ENCODE results near the gene SCYGR7.

Gene SCYGR7, protein sequence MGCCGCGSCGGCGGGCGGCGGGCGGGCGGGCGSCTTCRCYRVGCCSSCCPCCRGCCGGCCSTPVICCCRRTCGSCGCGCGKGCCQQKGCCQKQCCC

DNA sequence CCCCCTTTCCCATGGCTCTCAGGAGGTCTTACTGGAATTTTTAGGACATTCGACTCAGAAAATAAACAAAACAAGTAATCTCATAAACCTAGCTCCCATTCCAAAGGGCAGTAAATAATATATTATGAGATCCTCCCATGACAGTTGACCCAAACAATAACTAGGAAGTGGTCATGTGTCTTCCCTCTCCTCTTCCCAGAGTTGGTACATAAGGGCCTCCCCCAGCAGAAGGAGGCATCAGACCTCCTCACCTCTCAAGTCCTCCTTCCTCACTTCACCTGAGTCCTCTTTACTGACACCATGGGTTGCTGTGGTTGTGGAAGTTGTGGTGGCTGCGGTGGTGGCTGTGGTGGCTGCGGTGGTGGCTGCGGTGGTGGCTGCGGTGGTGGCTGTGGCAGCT is at the start of gene SCYGR7:
Gene SCYGR7 (plus strand): TSS at position 301 of the 400 bp plus-strand sequence. CDS start 0 bp downstream, at position 301.
- no peak within 1 kb of the TSS for H3K4me3 Mint-ChIP-seq
- no peak within 1 kb of the TSS for H3K27ac Mint-ChIP-seq
- H3K36me3 Mint-ChIP-seq (ENCODE audit: low read depth): no peaks in the 10 kb centered on the region
- no peaks in the 10 kb centered on the region for H3K9me3 Mint-ChIP-seq
- no peaks in the 10 kb centered on the region for H3K4me1 Mint-ChIP-seq (ENCODE audit: low read depth)
- peaks cover 13% of the 10 kb centered on the region for H3K27me3 Mint-ChIP-seq

DNA sequence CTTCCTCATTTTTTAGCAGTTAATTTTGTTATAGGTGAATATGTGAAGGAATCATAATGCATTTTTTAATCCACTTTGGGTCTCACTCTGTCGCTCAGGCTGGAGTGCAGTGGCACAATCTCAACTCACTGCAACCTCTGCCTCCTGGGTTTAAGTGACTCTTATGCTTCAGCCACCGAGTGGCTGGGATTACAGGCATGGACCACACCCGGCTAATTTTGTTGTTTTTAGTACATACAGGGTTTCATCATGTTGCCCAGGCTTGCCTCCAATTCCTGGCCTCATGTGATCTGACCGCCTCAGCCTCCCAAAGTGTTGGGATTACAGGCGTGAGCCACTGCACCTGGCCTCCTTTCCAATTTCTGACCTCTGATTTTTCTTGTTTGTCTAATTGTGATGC is 43.9 kb upstream of the SCYGR7 start:
- Mint-ChIP-seq H3K36me3 (ENCODE audit: low read depth) (no peaks in the 10 kb centered on the region), H3K9me3 (no peaks in the 10 kb centered on the region), H3K4me1 (ENCODE audit: low read depth) (no peaks in the 10 kb centered on the region), H3K27me3 (peaks cover 17% of the 10 kb centered on the region), H3K27ac (no peak overlapping the region), H3K4me3 (no peak overlapping the region)

DNA sequence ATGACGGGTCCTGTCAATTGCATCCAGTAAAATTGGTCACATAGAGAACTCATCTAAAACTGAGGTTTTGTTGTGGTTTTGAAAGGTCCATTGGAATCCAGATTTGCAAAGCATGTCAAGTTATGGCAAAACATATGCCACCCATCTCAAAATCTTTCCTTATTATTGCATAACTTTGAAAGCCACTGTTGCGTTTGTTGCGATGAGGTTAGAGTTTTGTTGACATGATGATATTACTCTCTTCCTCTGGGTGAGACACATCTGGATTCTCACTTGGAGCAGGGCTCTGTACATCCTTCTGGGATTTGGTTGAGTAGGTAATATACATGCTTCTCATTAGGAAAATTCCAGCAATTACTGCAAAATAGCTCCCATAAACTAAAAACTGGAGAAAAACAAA is 40.9 kb upstream of the SCYGR7 start:
- H3K4me1 Mint-ChIP-seq (ENCODE audit: low read depth): no peaks in the 10 kb centered on the region
- H3K4me3 Mint-ChIP-seq: no peak overlapping the region
- no peaks in the 10 kb centered on the region for H3K36me3 Mint-ChIP-seq (ENCODE audit: low read depth)
- no peaks in the 10 kb centered on the region for H3K9me3 Mint-ChIP-seq
- peaks cover 30% of the 10 kb centered on the region for H3K27me3 Mint-ChIP-seq
- no peak overlapping the region for H3K27ac Mint-ChIP-seq

DNA sequence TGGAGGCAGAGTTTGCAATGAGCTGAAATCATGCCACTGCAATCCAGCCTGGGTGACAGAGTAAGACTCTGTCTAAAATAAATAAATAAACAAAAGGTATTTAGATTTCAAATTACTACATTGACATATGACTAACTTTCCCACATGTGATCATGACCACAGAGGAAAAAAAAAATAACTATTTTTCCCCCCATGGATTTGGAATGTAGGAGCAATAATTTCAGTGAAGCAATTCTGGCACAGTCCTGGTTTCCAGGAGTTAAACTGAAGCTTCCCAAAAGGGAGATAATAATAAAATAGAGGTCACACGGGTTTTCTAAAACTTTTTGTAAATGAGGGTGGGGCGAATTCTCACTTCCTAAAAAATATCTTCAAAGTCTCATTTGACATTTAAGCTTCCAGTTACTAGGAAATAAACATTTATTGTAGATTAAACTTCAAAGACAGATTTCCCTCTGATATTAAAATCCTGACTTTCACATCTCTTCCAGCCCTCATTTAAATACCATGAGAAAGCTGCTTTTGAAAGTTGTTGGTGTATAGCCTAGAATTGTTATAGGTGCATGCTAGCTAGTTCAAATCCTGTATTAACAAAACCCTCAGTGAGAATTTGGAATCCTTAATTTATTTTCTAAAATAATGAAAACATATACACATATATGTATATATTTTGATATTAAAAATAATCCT is 31.0 kb upstream of the SCYGR7 start:
- no peak overlapping the region for H3K27ac Mint-ChIP-seq
- no peaks in the 10 kb centered on the region for H3K36me3 Mint-ChIP-seq (ENCODE audit: low read depth)
- H3K27me3 Mint-ChIP-seq: peaks cover 10% of the 10 kb centered on the region
- no peaks in the 10 kb centered on the region for H3K9me3 Mint-ChIP-seq
- no peaks in the 10 kb centered on the region for H3K4me1 Mint-ChIP-seq (ENCODE audit: low read depth)
- H3K4me3 Mint-ChIP-seq: no peak overlapping the region

DNA sequence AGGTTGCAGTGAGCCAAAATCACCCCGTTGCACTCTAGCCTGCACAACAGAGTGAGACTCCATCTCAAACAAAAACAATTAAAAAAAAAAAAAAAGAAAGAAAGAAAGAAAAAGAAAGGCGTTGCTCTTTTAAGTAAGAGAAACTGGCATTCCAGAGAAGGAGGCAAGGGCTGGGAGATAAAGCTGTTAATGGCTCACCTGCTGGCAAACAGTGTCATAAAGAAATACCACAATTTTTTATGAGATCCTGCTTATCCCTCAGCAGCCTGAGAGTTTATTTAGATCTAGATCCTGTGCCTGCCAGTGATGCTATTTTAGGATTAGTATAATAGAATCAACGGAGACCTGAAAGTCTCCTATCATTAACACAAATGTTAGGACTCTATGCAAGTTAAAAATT is 26.6 kb upstream of the SCYGR7 start:
- Mint-ChIP-seq H3K9me3 (no peaks in the 10 kb centered on the region), H3K4me3 (no peak overlapping the region), H3K4me1 (ENCODE audit: low read depth) (no peaks in the 10 kb centered on the region), H3K27ac (no peak overlapping the region), H3K27me3 (peaks cover 16% of the 10 kb centered on the region), H3K36me3 (ENCODE audit: low read depth) (no peaks in the 10 kb centered on the region)

DNA sequence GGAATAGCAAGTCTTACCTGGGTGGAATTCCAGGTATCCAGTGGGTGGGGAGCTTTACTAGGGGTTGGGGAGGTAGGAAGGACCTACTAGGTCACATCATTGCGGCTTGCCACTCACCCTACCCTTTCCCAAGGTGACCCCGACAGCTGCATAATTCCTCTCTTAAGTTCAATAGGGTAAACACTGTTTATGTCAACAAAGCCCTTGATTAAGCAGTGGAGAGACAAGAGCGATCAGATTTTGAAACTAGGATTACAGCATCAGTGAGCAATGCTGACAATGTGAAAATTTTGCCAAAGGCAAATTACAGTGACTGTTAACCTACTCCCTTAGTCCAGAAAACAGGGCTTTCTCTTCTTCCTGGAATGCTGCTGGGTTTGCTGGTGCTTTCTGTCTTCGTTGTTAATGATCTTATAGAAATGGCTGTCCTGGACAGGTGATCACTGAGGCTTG is 24.8 kb upstream of the SCYGR7 start:
- peaks cover 15% of the 10 kb centered on the region for H3K27me3 Mint-ChIP-seq
- H3K36me3 Mint-ChIP-seq (ENCODE audit: low read depth): no peaks in the 10 kb centered on the region

DNA sequence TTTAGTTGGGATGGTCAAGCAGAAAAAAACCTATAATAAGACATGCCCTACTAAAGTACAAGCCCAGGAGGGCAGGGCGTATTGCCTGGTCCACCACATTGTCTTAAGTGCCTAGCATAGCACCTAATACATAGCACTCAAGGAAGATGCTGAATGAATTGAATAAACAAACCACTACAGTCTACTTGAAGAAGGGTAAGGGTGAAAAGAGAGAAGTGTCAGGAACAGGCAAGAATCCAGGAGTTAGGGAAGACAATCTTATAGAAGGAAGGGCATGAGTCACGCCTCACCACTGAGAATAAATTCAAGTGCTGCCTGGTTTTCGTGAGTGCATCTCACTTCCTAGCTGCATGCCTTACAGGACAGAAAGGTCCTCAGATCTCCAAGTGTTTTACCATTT is 24.2 kb upstream of the SCYGR7 start:
- Mint-ChIP-seq H3K27me3 (peaks cover 15% of the 10 kb centered on the region), H3K4me1 (ENCODE audit: low read depth) (no peaks in the 10 kb centered on the region), H3K36me3 (ENCODE audit: low read depth) (no peaks in the 10 kb centered on the region), H3K27ac (no peak overlapping the region), H3K9me3 (no peaks in the 10 kb centered on the region), H3K4me3 (no peak overlapping the region)

More for the DNA sequence above, 24.8 kb upstream of the SCYGR7 start:
- Mint-ChIP-seq H3K4me3 (no peak overlapping the region), H3K27ac (no peak overlapping the region), H3K9me3 (no peaks in the 10 kb centered on the region), H3K4me1 (ENCODE audit: low read depth) (no peaks in the 10 kb centered on the region)

DNA sequence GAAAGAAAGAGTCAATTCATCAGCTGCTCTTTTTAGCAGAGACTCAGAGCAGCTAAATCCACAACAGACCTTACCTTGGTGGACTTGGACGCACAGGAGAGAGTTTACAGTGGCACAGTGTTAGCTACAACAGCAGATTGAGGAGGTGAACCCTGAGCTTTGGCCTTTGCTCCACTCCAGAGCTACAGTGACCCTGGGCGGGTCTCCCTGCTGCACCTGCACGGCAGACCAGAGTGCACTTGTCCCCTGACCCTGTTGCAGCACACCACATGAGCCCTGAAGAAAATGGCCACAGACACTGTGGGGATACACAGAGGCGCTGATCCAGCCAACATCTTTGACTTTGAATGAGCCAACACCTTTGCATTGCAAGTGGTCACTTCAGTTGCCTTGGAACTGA is 21.3 kb upstream of the SCYGR7 start:
- Mint-ChIP-seq H3K4me3 (no peak overlapping the region), H3K4me1 (ENCODE audit: low read depth) (no peaks in the 10 kb centered on the region), H3K27ac (no peak overlapping the region), H3K36me3 (ENCODE audit: low read depth) (no peaks in the 10 kb centered on the region), H3K9me3 (no peaks in the 10 kb centered on the region), H3K27me3 (peaks cover 11% of the 10 kb centered on the region)

DNA sequence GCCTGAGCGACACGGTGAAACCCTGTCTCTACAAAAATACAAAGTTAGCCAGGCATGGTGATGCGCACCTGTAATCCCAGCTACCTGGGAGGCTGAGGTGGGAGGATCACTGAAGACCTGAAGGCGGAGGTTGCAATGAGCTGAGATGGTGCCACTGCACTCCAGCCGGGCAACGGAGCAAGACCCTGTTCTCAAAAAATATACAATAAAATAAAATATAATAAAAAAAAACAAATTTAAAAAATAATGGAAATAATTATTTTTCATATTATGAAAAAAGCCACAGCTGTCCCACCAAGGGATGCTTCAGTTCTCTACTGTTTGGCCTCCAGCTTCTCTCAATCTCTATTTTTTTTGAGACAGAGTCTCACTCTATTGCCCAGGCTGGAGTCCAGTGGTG is 20.7 kb upstream of the SCYGR7 start:
- no peak overlapping the region for H3K27ac Mint-ChIP-seq
- H3K36me3 Mint-ChIP-seq (ENCODE audit: low read depth): no peaks in the 10 kb centered on the region
- no peaks in the 10 kb centered on the region for H3K9me3 Mint-ChIP-seq
- H3K4me1 Mint-ChIP-seq (ENCODE audit: low read depth): no peaks in the 10 kb centered on the region
- no peak overlapping the region for H3K4me3 Mint-ChIP-seq
- peaks cover 11% of the 10 kb centered on the region for H3K27me3 Mint-ChIP-seq

DNA sequence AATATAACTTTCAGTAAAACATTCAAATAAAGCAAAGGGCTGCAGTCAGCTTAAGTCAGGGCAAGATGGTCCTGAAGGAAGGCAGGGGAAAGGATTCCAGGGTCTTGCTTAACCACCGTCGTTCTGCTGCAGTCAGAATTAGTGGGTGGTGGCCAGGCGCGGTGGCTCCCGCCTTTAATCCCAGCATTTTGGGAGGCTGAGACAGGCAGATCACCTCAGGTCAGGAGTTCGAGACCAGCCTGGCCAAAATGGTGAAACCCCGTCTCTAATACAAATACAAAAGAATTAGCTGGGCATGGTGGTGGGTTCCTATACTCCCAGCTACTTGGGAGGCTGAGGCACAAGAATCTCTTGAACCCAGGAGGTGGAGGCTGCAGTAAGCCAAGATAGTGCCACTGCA is 17.1 kb upstream of the SCYGR7 start:
- Mint-ChIP-seq H3K36me3 (ENCODE audit: low read depth) (no peaks in the 10 kb centered on the region), H3K27ac (no peak overlapping the region), H3K9me3 (no peaks in the 10 kb centered on the region), H3K4me3 (no peak overlapping the region), H3K27me3 (peaks cover 7% of the 10 kb centered on the region), H3K4me1 (ENCODE audit: low read depth) (no peaks in the 10 kb centered on the region)

DNA sequence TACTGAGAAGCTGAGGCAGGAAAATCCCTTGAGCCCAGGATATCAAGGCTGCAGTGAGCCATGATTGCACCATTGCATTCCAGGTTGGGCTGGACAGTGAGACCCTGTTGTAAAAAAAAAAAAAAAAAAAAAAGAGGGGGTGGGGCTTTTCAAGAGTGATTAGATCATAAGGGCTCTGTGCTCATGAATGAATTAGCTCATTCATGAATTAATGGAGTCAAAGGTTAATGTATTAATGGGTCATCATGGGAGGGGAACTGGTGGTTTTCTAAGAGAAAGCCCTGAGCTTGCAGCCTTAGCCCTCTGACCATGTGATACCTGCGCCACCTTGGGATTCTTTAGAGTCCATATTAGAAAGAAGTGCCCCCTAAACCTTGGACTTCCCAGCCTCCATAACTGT is 14.8 kb upstream of the SCYGR7 start:
- no peaks in the 10 kb centered on the region for H3K9me3 Mint-ChIP-seq
- H3K27ac Mint-ChIP-seq: no peak overlapping the region
- H3K4me3 Mint-ChIP-seq: no peak overlapping the region
- peaks cover 3% of the 10 kb centered on the region for H3K4me1 Mint-ChIP-seq (ENCODE audit: low read depth)
- peaks cover 19% of the 10 kb centered on the region for H3K27me3 Mint-ChIP-seq
- H3K36me3 Mint-ChIP-seq (ENCODE audit: low read depth): no peaks in the 10 kb centered on the region

DNA sequence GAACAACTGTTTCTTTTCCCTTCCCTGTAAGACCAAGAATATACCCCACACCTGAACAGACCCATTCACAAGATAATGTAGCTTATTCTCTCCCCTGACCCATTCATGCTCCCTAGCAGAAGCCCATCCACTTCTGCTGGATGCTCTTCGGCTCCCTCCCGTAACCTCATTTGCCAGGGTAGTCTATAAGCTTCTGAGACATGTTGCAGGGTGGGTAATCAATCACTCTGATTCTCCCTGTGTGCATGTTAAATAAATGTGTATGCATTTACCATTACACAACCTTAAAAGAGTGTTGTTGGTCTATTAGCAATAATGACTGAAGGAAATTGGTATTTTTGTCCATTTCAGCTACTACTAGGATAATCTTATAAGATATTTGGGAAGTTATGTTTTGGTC is 11.6 kb upstream of the SCYGR7 start:
- Mint-ChIP-seq H3K9me3 (no peaks in the 10 kb centered on the region), H3K27ac (no peak overlapping the region), H3K4me3 (no peak overlapping the region), H3K27me3 (peaks cover 25% of the 10 kb centered on the region), H3K4me1 (ENCODE audit: low read depth) (peaks cover 3% of the 10 kb centered on the region), H3K36me3 (ENCODE audit: low read depth) (no peaks in the 10 kb centered on the region)

DNA sequence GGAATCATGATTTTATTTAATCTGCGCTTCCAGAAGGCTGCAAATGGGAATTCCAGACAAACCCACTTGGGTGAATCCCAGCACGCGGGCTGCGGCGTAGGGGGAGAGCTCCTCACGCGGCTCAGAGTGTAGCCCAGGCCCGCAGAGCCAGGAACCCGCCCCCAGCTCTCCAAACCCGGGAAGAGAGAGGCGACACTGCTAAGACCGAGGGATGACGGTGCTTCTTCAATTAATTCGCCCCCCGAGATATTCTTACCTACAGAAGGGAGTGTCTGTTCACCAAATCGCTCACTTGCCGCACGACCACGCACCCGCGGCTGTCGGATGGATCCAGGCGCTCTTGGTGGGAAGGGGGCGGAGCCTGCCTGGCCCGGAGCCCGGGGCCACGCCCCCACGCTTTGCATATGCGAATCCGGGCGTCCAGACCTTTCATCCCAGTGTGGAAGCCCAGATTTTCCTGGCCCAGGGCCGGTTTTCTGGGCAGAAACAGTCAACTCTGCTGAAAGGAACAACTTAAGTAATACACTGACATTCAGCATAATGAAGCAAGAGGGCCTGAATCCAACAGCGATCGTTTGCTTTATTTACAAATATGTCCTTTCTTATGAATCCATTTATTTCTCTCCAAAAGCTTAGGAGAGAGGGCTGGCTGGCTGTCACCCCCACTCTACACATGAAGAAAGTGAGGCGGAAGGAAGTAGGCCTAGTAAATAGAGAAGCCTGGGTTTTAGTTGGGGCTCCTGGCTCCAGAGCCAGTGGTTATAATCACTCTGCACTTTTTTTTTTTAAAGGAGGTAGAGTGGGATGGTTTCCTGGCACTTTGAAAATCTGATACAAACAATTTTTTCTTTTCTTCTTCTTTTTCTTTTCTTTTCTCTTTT is 10.2 kb upstream of the SCYGR7 start, which contains the start of gene SLC19A3:
Gene SLC19A3 (minus strand): TSS at position 342 of the 881 bp plus-strand sequence. CDS start 15,710 bp downstream, outside the sequence.
- Mint-ChIP-seq H3K4me3 (no peak within 1 kb of the TSS), H3K27ac (no peak within 1 kb of the TSS), H3K36me3 (ENCODE audit: low read depth) (no peaks in the 10 kb centered on the region), H3K9me3 (no peaks in the 10 kb centered on the region), H3K27me3 (peaks cover 29% of the 10 kb centered on the region), H3K4me1 (ENCODE audit: low read depth) (peaks cover 3% of the 10 kb centered on the region)

DNA sequence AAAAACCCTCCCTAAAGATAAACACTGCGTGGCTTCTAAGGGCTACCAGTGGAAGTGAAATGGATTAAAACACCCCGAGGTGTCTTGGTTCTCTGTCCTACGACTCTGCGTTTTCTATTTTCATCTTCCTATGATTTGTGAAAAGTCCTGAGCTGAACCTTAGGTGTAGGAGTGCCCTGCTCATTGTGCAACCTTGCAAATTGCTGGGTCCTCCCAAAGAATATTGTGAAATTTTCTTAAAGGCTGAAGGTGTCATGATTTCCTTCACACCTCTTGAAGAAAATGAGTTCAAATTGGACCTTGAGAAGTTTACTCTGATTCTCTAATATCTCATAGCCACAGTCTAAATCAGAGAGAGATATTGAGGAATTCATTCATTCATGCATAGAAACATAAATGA is 8.5 kb upstream of the SCYGR7 start:
- peaks cover 35% of the 10 kb centered on the region for H3K27me3 Mint-ChIP-seq
- no peak overlapping the region for H3K4me3 Mint-ChIP-seq
- H3K9me3 Mint-ChIP-seq: no peaks in the 10 kb centered on the region
- peaks cover 3% of the 10 kb centered on the region for H3K4me1 Mint-ChIP-seq (ENCODE audit: low read depth)
- no peaks in the 10 kb centered on the region for H3K36me3 Mint-ChIP-seq (ENCODE audit: low read depth)
- no peak overlapping the region for H3K27ac Mint-ChIP-seq

DNA sequence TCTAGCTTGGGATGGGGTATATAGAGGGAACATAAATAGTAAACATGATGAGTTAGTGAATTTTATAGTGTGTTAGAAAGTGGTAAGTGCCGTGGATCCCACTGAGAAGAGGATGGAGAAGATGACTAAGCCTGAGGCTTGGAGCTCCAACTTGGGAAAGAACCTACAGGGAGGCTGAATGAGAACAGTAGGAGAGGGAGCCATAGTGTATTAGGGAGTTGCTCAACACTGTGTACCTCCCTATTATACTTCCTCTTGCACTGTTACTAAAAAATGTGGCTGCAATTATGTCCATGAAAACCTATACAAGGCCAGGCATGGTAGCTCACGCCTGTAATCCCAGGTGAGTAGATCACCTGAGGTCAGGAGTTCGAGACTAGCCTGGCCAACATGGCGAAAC is 7.5 kb upstream of the SCYGR7 start:
- peaks cover 3% of the 10 kb centered on the region for H3K4me1 Mint-ChIP-seq (ENCODE audit: low read depth)
- H3K4me3 Mint-ChIP-seq: no peak overlapping the region
- H3K36me3 Mint-ChIP-seq (ENCODE audit: low read depth): no peaks in the 10 kb centered on the region
- H3K27me3 Mint-ChIP-seq: peaks cover 30% of the 10 kb centered on the region
- H3K27ac Mint-ChIP-seq: no peak overlapping the region
- H3K9me3 Mint-ChIP-seq: no peaks in the 10 kb centered on the region
